HepG2 (cell line): Measurements from ENCODE around the gene SPIB. TPM values are rescaled to one million over a fixed set of nuclear protein-coding genes. Genes with fewer than 3 reads are reported as not detected.

Experiments
- ATAC-seq: fragments of 200-7000 bp; cut with Tn5 transposase; 3 replicates; pipeline ENCODE4 v1.9.1; 2020; ENCODE audit warnings: mild to moderate bottlenecking, moderate library complexity
- BruUV-seq: library from RNA; stranded (reverse); fragments of 400-500 nt; replicated peaks from 2 replicates; lab custom pipeline; 2021; lab: Mats Ljungman, UMichigan
- CTCF ChIA-PET: fragments of 300-600 bp; formaldehyde crosslinking; extraction: SDS; loops from one replicate; lab custom pipeline; 2021; ENCODE audit warnings: low total read pairs, inconsistent platforms, low intra/inter-chr PET ratio; lab: Yijun Ruan, JAX
- POLR2A ChIA-PET: fragments of 350-600 bp; sonication (Branson Sonifier 250); formaldehyde crosslinking; loops from one replicate; lab custom pipeline; 2020; ENCODE audit warnings: antibody characterized with exemption, inconsistent platforms; lab: Yijun Ruan, JAX
- DNase-seq: peaks from one replicate; pipeline ENCODE4 v3.0.0-alpha.2; 2015; ENCODE audit warnings: low spot score
- FAIRE-seq: peaks from 3 replicates; lab custom pipeline; 2011; peaks lifted over from hg19 to GRCh38; lab: Jason Lieb, UNC
- H2AFZ ChIP-seq: one replicate; pipeline ENCODE4 v1.6.1; 2011; ENCODE audit warnings: low read length, inconsistent platforms
- H3K27ac ChIP-seq: fragments of 300-600 bp; 3 replicates; pipeline ENCODE4 v1.8.0; 2011; ENCODE audit warnings: mixed run types, mild to moderate bottlenecking, mixed read lengths, low read length, inconsistent platforms; ENCODE audit not compliant: insufficient read depth; ENCODE audit errors: extremely low read length
- H3K27me3 ChIP-seq, 2 experiments: fragments of 200-600 bp in 1 of 2; 2 replicates in 1 of 2; 3 replicates in 1 of 2; pipeline versions ENCODE4 v1.6.0 to v1.8.0; 2011; ENCODE audit warnings: low read length in 2 of 2, mild to moderate bottlenecking in 2 of 2, moderate library complexity in 2 of 2, inconsistent platforms in 1 of 2; ENCODE audit not compliant: insufficient read depth in 2 of 2, control insufficient read depth in 1 of 2
- H3K36me3 ChIP-seq, 2 experiments: fragments of 200-600 bp in 1 of 2; replicated peaks in 1 of 2; 2 replicates in 1 of 2; 3 replicates in 1 of 2; pipeline versions ENCODE4 v1.5.1 to v1.8.0; 2011; ENCODE audit warnings: low read length in 2 of 2, inconsistent platforms in 1 of 2; ENCODE audit not compliant: insufficient read depth in 2 of 2, control insufficient read depth in 1 of 2
- H3K4me1 ChIP-seq: 2 replicates; pipeline ENCODE4 v1.5.1; 2012; ENCODE audit warnings: low read length, inconsistent platforms; ENCODE audit not compliant: insufficient read depth
- H3K4me2 ChIP-seq: 2 replicates; pipeline ENCODE4 v1.6.0; 2011; ENCODE audit warnings: low read depth, low read length, inconsistent platforms
- H3K4me3 ChIP-seq, 3 experiments: fragments of 200-600 bp in 1 of 3; sonication (generic), shearing (Covaris generic) in 1 of 3; replicated peaks in 1 of 3; 2 replicates each; pipeline ENCODE4 v1.5.1; 2011 to 2016; ENCODE audit warnings: low read length in 3 of 3, inconsistent platforms in 2 of 3, low read depth in 2 of 3, mild to moderate bottlenecking in 2 of 3, control low read depth in 1 of 3, mixed read lengths in 1 of 3; ENCODE audit not compliant: insufficient read depth in 1 of 3
- H3K79me2 ChIP-seq: one replicate; pipeline ENCODE4 v1.6.1; 2011; ENCODE audit warnings: low read length, inconsistent platforms; ENCODE audit not compliant: insufficient read depth
- H3K9ac ChIP-seq: 2 replicates; pipeline ENCODE4 v1.6.0; 2011; ENCODE audit warnings: mild to moderate bottlenecking, low read depth, low read length, inconsistent platforms; ENCODE audit not compliant: insufficient read depth
- H3K9me3 ChIP-seq: 2 replicates; pipeline ENCODE4 v1.5.1; 2012; ENCODE audit warnings: mild to moderate bottlenecking, low read length
- H4K20me1 ChIP-seq: 2 replicates; pipeline ENCODE4 v1.6.0; 2011; ENCODE audit warnings: inconsistent platforms, mild to moderate bottlenecking, low read length, moderate library complexity; ENCODE audit not compliant: insufficient read depth
- SAFB2 ChIP-seq: sonication (generic); formaldehyde crosslinking; IDR thresholded peaks from 2 replicates; pipeline ENCODE4 v1.5.1; 2020; ENCODE audit warnings: missing genetic modification reagents, low read depth, mild to moderate bottlenecking, borderline replicate concordance
- SRSF9 ChIP-seq: fragments of 200-400 bp; formaldehyde crosslinking; IDR thresholded peaks from 2 replicates; pipeline ENCODE4 v1.6.1; 2018; ENCODE audit warnings: borderline replicate concordance, mild to moderate bottlenecking, low read depth, low read length; ENCODE audit not compliant: insufficient read depth, poor library complexity, severe bottlenecking
- ZMYM3 ChIP-seq: sonication (generic); formaldehyde crosslinking; IDR thresholded peaks from 2 replicates; pipeline ENCODE4 v1.5.1; 2020; ENCODE audit warnings: mild to moderate bottlenecking, missing genetic modification reagents
- ZNF343 ChIP-seq: sonication (generic); formaldehyde crosslinking; IDR thresholded peaks from 2 replicates; pipeline ENCODE4 v1.4.0; 2020; ENCODE audit warnings: mild to moderate bottlenecking, missing genetic modification reagents
- ZNF546 ChIP-seq: sonication (generic); formaldehyde crosslinking; conservative IDR thresholded peaks from 2 replicates; pipeline ENCODE4 v1.8.1; 2023; ENCODE audit warnings: mild to moderate bottlenecking, missing genetic modification reagents
- ZNF629 ChIP-seq: sonication (generic); formaldehyde crosslinking; conservative IDR thresholded peaks from 2 replicates; pipeline ENCODE4 v1.5.0; 2020; ENCODE audit warnings: missing genetic modification reagents
- ZNF772 ChIP-seq: sonication (generic); formaldehyde crosslinking; IDR thresholded peaks from 2 replicates; pipeline ENCODE4 v1.5.0; 2020; ENCODE audit warnings: mild to moderate bottlenecking, missing genetic modification reagents
- ZNF883 ChIP-seq: sonication (generic); formaldehyde crosslinking; IDR thresholded peaks from 2 replicates; pipeline ENCODE4 v1.5.1; 2020; ENCODE audit warnings: mild to moderate bottlenecking, missing genetic modification reagents; ENCODE audit errors: not compliant biosample characterization
- WGBS: methylation state at CpG from one replicate; pipeline ENCODE4 v1.1.6; 2017; ENCODE audit warnings: low lambda C conversion rate; 5-methylcytosine and 5-hydroxymethylcytosine counted together
- in situ Hi-C: cut with HindIII; loops from 2 replicates; pipeline ENCODE4 v1.10.0; 2017; ENCODE audit warnings: low pct_unique_long_range_greater_than_20kb; ENCODE audit not compliant: extremely low pct_ligation_motif_present
- intact Hi-C: fragments of 100-400 bp; cut with micrococcal nuclease; formaldehyde crosslinking; loops from one replicate; pipeline ENCODE4 v1.10.0; 2022; ENCODE audit not compliant: unreplicated experiment
- polyA plus RNA-seq, 8 experiments: library from polyadenylated mRNA; depleted of rRNA in 3 of 8; stranded (reverse) in 7 of 8; unstranded in 1 of 8; fragments of >200 nt; fragmentation: Illumina TruSeq in 4 of 8; extraction: Trizol in 4 of 8; gene quantifications; 2 replicates each; pipeline versions ENCODE4 v1.2.1 to v1.2.3, GENCODE V29; 2011 to 2016; ENCODE audit warnings: low read depth in 4 of 8, missing spikeins in 1 of 8, mixed read lengths in 1 of 8; ENCODE audit not compliant: insufficient read depth in 1 of 8
- total RNA-seq, 5 experiments: library from RNA; depleted of rRNA; stranded (reverse); fragments of >200 nt; fragmentation: Illumina TruSeq; extraction: Trizol; gene quantifications; 2 replicates each; pipeline ENCODE4 v1.2.3, GENCODE V29; 2016; ENCODE audit warnings: low read depth in 1 of 5
- TF ChIP-seq, protein P1 (sequence below): sonication (generic); formaldehyde crosslinking; conservative IDR thresholded peaks from 2 replicates; pipeline ENCODE4 v1.4.0; 2020; ENCODE audit warnings: missing genetic modification reagents
- TF ChIP-seq, protein P2 (sequence below): sonication (generic); formaldehyde crosslinking; IDR thresholded peaks from 2 replicates; pipeline ENCODE4 v1.4.0; 2020; ENCODE audit warnings: missing genetic modification reagents
- TF ChIP-seq, protein P3 (sequence below): sonication (generic); formaldehyde crosslinking; IDR thresholded peaks from 2 replicates; pipeline ENCODE4 v1.5.0; 2020; ENCODE audit warnings: missing genetic modification reagents, mild to moderate bottlenecking, borderline replicate concordance
- TF ChIP-seq, protein P4 (sequence below): sonication (generic); formaldehyde crosslinking; conservative IDR thresholded peaks from 2 replicates; pipeline ENCODE4 v1.4.0; 2020; ENCODE audit warnings: missing genetic modification reagents
- TF ChIP-seq, protein P5 (sequence below): sonication (generic); formaldehyde crosslinking; IDR thresholded peaks from 2 replicates; pipeline ENCODE4 v1.4.0; 2020; ENCODE audit warnings: missing genetic modification reagents

The SPIB gene
- total and polyA plus RNA-seq, 2 of the 13 experiments (the other 11 are each of a cell fraction or from before 2014, with no cell fraction given), result 0.04 TPM; not detected in 1

DNA sequence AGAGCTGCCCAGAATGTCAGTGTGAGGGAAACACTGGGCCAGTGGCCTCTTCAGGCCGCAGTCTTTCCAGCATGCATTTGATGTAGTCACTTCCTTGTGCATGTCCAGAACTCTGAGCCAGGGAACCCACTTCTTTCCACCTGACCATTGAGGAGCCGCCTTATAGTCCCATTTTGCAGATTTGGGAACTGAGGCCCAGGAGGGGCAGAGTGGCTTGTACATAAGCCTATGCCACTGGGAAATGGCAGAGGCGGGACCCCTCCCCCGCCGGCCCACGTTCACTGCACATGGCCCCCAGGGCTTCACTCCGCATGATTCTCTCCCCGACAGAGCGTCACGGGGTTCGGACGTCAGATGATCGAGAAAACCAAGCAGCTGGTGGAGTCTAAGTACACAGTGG is 5.6 kb upstream of the SPIB start:
- no peaks in the 10 kb centered on the region for H4K20me1 ChIP-seq
- POLR2A ChIA-PET, result no interaction called here
- TF ChIP-seq SRSF9 (no peak), ZMYM3 (CRISPR knock-in tag) (no peak), ZNF629 (CRISPR knock-in tag) (peak; percentile 76)
- TF ChIP-seq, protein P1, sequence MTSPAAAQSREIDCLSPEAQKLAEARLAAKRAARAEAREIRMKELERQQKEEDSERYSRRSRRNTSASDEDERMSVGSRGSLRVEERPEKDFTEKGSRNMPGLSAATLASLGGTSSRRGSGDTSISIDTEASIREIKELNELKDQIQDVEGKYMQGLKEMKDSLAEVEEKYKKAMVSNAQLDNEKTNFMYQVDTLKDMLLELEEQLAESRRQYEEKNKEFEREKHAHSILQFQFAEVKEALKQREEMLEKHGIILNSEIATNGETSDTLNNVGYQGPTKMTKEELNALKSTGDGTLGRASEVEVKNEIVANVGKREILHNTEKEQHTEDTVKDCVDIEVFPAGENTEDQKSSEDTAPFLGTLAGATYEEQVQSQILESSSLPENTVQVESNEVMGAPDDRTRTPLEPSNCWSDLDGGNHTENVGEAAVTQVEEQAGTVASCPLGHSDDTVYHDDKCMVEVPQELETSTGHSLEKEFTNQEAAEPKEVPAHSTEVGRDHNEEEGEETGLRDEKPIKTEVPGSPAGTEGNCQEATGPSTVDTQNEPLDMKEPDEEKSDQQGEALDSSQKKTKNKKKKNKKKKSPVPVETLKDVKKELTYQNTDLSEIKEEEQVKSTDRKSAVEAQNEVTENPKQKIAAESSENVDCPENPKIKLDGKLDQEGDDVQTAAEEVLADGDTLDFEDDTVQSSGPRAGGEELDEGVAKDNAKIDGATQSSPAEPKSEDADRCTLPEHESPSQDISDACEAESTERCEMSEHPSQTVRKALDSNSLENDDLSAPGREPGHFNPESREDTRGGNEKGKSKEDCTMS (CRISPR knock-in tag), result no peak
- TF ChIP-seq, protein P2, sequence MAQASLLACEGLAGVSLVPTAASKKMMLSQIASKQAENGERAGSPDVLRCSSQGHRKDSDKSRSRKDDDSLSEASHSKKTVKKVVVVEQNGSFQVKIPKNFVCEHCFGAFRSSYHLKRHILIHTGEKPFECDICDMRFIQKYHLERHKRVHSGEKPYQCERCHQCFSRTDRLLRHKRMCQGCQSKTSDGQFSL, result no peak
- TF ChIP-seq, all 625 proteins: peak for 1
- Histone ChIP-seq H3K4me1 (peaks cover 14% of the 10 kb centered on the region), H3K27me3 (no peaks in the 10 kb centered on the region), H2AFZ (no peak overlapping the region), H3K4me2 (no peak overlapping the region), H3K27ac (no peak overlapping the region), H3K79me2 (no peaks in the 10 kb centered on the region), H3K9me3 (no peaks in the 10 kb centered on the region), H3K4me3 (no peak overlapping the region), H3K9ac (no peak overlapping the region), H3K36me3 (peaks cover 6 to 20% of the 10 kb centered on the region in 2 experiments; a peak in 3 of 5 replicates)
- intact Hi-C loops (no loop called here), in situ Hi-C loops (no loop called here)
- ATAC-seq (no peak), FAIRE-seq (no peak), DNase-seq (no peak)
- BruUV-seq, result no TSS peak
- WGBS, result 96% methylated on average over 12 of the region's 13 CpGs
- CTCF ChIA-PET, result no interaction called here

DNA sequence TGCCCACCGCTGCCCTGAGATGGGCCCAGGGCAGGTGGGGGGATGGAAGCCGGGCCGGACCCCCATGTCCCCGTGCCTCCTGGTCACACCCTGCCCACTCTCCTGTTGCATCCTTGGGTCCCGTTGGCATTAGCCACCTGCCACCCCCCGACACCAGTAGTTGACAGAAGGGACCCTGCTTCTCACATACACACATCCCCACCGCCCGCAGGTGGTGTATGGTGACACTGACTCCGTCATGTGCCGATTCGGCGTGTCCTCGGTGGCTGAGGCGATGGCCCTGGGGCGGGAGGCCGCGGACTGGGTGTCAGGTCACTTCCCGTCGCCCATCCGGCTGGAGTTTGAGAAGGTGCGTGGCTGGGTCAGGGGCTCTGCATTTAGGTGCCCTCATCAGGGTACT is 5.2 kb upstream of the SPIB start:
- BruUV-seq, result no TSS peak
- Histone ChIP-seq H2AFZ (no peak overlapping the region), H3K27ac (no peak overlapping the region), H3K4me1 (peaks cover 14% of the 10 kb centered on the region), H3K27me3 (no peaks in the 10 kb centered on the region), H4K20me1 (no peaks in the 10 kb centered on the region), H3K9ac (no peak overlapping the region), H3K9me3 (no peaks in the 10 kb centered on the region), H3K36me3 (peaks cover 6 to 20% of the 10 kb centered on the region in 2 experiments; a peak in 3 of 5 replicates), H3K4me2 (no peak overlapping the region), H3K79me2 (no peaks in the 10 kb centered on the region), H3K4me3 (no peak overlapping the region)
- ATAC-seq, result no peak
- intact Hi-C loops, result no loop called here
- in situ Hi-C loops, result no loop called here
- FAIRE-seq, result no peak
- ChIA-PET CTCF (no interaction called here), POLR2A (no interaction called here)
- WGBS, result 96% methylated on average over 19 of the region's 21 CpGs
- no peak for DNase-seq
- TF ChIP-seq SAFB2 (no peak), ZNF546 (no peak), ZNF343 (CRISPR knock-in tag) (no peak), ZNF772 (CRISPR knock-in tag) (no peak), ZNF883 (CRISPR knock-in tag) (no peak)
- TF ChIP-seq, protein P3, sequence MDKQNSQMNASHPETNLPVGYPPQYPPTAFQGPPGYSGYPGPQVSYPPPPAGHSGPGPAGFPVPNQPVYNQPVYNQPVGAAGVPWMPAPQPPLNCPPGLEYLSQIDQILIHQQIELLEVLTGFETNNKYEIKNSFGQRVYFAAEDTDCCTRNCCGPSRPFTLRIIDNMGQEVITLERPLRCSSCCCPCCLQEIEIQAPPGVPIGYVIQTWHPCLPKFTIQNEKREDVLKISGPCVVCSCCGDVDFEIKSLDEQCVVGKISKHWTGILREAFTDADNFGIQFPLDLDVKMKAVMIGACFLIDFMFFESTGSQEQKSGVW (CRISPR knock-in tag), result no peak
- TF ChIP-seq, protein P4, sequence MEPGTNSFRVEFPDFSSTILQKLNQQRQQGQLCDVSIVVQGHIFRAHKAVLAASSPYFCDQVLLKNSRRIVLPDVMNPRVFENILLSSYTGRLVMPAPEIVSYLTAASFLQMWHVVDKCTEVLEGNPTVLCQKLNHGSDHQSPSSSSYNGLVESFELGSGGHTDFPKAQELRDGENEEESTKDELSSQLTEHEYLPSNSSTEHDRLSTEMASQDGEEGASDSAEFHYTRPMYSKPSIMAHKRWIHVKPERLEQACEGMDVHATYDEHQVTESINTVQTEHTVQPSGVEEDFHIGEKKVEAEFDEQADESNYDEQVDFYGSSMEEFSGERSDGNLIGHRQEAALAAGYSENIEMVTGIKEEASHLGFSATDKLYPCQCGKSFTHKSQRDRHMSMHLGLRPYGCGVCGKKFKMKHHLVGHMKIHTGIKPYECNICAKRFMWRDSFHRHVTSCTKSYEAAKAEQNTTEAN (CRISPR knock-in tag), result no peak
- TF ChIP-seq, protein P5, sequence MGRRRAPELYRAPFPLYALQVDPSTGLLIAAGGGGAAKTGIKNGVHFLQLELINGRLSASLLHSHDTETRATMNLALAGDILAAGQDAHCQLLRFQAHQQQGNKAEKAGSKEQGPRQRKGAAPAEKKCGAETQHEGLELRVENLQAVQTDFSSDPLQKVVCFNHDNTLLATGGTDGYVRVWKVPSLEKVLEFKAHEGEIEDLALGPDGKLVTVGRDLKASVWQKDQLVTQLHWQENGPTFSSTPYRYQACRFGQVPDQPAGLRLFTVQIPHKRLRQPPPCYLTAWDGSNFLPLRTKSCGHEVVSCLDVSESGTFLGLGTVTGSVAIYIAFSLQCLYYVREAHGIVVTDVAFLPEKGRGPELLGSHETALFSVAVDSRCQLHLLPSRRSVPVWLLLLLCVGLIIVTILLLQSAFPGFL, result no peak
